H1 (cell line): ENCODE measurements around the gene OSBP2. TPM values are rescaled to one million over a fixed set of nuclear protein-coding genes. Genes with fewer than 3 reads are reported as not detected.

Source experiments
- CBX8 ChIP-seq: fragments of 300-800, 300-1000 bp; sonication (generic); IDR thresholded peaks from 2 replicates; pipeline ENCODE4 v1.7.1; 2016; ENCODE audit warnings: low read depth, low read length, borderline replicate concordance
- EZH2 ChIP-seq: fragments of 200-600 bp; sonication (generic); IDR thresholded peaks from 2 replicates; pipeline ENCODE4 v1.7.1; 2012; ENCODE audit warnings: low read depth, mild to moderate bottlenecking, moderate library complexity, low read length, inconsistent platforms; ENCODE audit not compliant: severe bottlenecking
- JUND ChIP-seq: IDR thresholded peaks from 2 replicates; pipeline ENCODE4 v1.6.1; 2011; ENCODE audit warnings: mild to moderate bottlenecking, improper control_type of control experiment, low read length
- RBBP5 ChIP-seq: IDR thresholded peaks from 2 replicates; pipeline ENCODE4 v1.7.1; 2012; ENCODE audit warnings: low read depth, mild to moderate bottlenecking, inconsistent platforms, low read length, moderate library complexity, borderline replicate concordance
- SP1 ChIP-seq: IDR thresholded peaks from 2 replicates; pipeline ENCODE4 v1.6.1; 2011; ENCODE audit warnings: low read depth, low read length
- YY1 ChIP-seq: IDR thresholded peaks from 2 replicates; pipeline ENCODE4 v1.6.1; 2011; ENCODE audit warnings: low read depth, mild to moderate bottlenecking, low read length
- polyA plus RNA-seq, 7 experiments: library from polyadenylated mRNA; depleted of rRNA in 3 of 7; stranded (reverse) in 5 of 7; unstranded in 2 of 7; fragments of >200 nt in 5 of 7; fragments of 200-250 nt in 2 of 7; gene quantifications; 1 replicate in 5 of 7; 2 replicates in 1 of 7; 4 replicates in 1 of 7; pipeline versions ENCODE4 v1.2.1 to v1.2.3, GENCODE V29; 2011 to 2013; ENCODE audit warnings: missing spikeins in 2 of 7, mixed read lengths in 2 of 7
- total RNA-seq: library from RNA; stranded (reverse); fragmentation: NEBNext Ultra II Directional; extraction: Animal tissue kit (Norgen Biotek cat#: 25700); gene quantifications from 2 replicates; pipeline ENCODE4 v1.2.1, GENCODE V29; 2021
- TF ChIP-seq, protein P1 (sequence below): IDR thresholded peaks from 2 replicates; pipeline ENCODE4 v1.6.1; 2012; ENCODE audit warnings: low read length, inconsistent platforms

OSBP2 gene
- total and polyA plus RNA-seq, 2 of the 8 experiments (the other 6 are each of a cell fraction or from before 2014, with no cell fraction given) = 3.4 to 3.7 TPM

DNA sequence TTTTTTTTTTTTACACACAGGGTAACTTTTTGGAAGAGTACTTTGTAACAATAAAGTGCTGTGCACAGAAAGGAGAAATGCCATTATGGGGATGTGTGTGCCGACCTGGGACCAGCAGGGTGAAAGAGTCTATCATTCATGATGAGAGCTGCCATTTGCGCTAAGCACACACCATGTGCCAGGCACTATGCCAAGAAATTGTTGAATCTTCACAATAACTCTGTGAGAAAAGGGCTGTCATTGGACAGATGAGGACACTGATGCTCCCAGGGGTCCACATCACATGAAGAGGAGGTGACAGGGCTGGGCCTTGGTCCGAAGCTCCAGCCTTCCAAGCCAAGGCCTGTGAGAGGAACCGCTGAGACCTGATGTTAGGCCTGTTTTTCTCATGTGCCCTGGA is 32.6 kb upstream of the OSBP2 start (continued):
- TF ChIP-seq CBX8 (no peak), YY1 (no peak), SP1 (no peak), EZH2 (no peak), JUND (no peak), RBBP5 (no peak)
- TF ChIP-seq, protein P1, sequence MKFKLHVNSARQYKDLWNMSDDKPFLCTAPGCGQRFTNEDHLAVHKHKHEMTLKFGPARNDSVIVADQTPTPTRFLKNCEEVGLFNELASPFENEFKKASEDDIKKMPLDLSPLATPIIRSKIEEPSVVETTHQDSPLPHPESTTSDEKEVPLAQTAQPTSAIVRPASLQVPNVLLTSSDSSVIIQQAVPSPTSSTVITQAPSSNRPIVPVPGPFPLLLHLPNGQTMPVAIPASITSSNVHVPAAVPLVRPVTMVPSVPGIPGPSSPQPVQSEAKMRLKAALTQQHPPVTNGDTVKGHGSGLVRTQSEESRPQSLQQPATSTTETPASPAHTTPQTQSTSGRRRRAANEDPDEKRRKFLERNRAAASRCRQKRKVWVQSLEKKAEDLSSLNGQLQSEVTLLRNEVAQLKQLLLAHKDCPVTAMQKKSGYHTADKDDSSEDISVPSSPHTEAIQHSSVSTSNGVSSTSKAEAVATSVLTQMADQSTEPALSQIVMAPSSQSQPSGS = no peak
